HepG2 (cell line): ENCODE results near the gene BAIAP2L2. TPM values are rescaled to one million over a fixed set of nuclear protein-coding genes. Genes with fewer than 3 reads are reported as not detected.

Experiments
- MEIS2 ChIP-seq: sonication (generic); formaldehyde crosslinking; IDR thresholded peaks from 2 replicates; pipeline ENCODE4 v1.9.0; 2021; ENCODE audit warnings: mild to moderate bottlenecking, missing genetic modification reagents
- NCOA2 ChIP-seq: sonication (generic); formaldehyde crosslinking; IDR thresholded peaks from 2 replicates; pipeline ENCODE4 v1.8.0; 2022; ENCODE audit warnings: inconsistent platforms
- PAF1 ChIP-seq: IDR thresholded peaks from 2 replicates; pipeline ENCODE4 v1.6.1; 2016; ENCODE audit warnings: missing genetic modification reagents, missing compliant biosample characterization
- SAP130 ChIP-seq: IDR thresholded peaks from 2 replicates; pipeline ENCODE4 v1.6.1; 2016; ENCODE audit warnings: low read depth
- ZNF256 ChIP-seq: sonication (generic); formaldehyde crosslinking; conservative IDR thresholded peaks from 2 replicates; pipeline ENCODE4 v1.4.0; 2020; ENCODE audit warnings: missing genetic modification reagents
- ZNF563 ChIP-seq: sonication (generic); formaldehyde crosslinking; IDR thresholded peaks from 2 replicates; pipeline ENCODE4 v1.8.0; 2022; ENCODE audit warnings: mild to moderate bottlenecking, moderate library complexity, missing genetic modification reagents
- ZNF670 ChIP-seq: sonication (generic); formaldehyde crosslinking; IDR thresholded peaks from 2 replicates; pipeline ENCODE4 v1.8.0; 2022; ENCODE audit warnings: mild to moderate bottlenecking, missing genetic modification reagents, borderline replicate concordance
- ZNF674 ChIP-seq: sonication (generic); formaldehyde crosslinking; IDR thresholded peaks from 2 replicates; pipeline ENCODE4 v1.5.0; 2020; ENCODE audit warnings: low read depth, mild to moderate bottlenecking, missing genetic modification reagents
- ZNF749 ChIP-seq: sonication (generic); formaldehyde crosslinking; IDR thresholded peaks from 2 replicates; pipeline ENCODE4 v1.8.0; 2022; ENCODE audit warnings: mild to moderate bottlenecking, missing genetic modification reagents, moderate library complexity, borderline replicate concordance
- ZNF766 ChIP-seq: sonication (generic); formaldehyde crosslinking; IDR thresholded peaks from 2 replicates; pipeline ENCODE4 v1.5.0; 2020; ENCODE audit warnings: missing genetic modification reagents, borderline replicate concordance
- ZNF768 ChIP-seq: sonication (generic); formaldehyde crosslinking; IDR thresholded peaks from 2 replicates; pipeline ENCODE4 v1.4.0; 2020; ENCODE audit warnings: missing genetic modification reagents
- ZNF788 ChIP-seq: sonication (generic); formaldehyde crosslinking; IDR thresholded peaks from 2 replicates; pipeline ENCODE4 v1.5.0; 2020; ENCODE audit warnings: mild to moderate bottlenecking, missing genetic modification reagents, borderline replicate concordance
- ZSCAN20 ChIP-seq: sonication (generic); formaldehyde crosslinking; IDR thresholded peaks from 2 replicates; pipeline ENCODE4 v1.4.0; 2020; ENCODE audit warnings: missing genetic modification reagents, mild to moderate bottlenecking, borderline replicate concordance
- polyA plus RNA-seq, 8 experiments: library from polyadenylated mRNA; depleted of rRNA in 3 of 8; stranded (reverse) in 7 of 8; unstranded in 1 of 8; fragments of >200 nt; fragmentation: Illumina TruSeq in 4 of 8; extraction: Trizol in 4 of 8; gene quantifications; 2 replicates each; pipeline versions ENCODE4 v1.2.1 to v1.2.3, GENCODE V29; 2011 to 2016; ENCODE audit warnings: low read depth in 4 of 8, missing spikeins in 1 of 8, mixed read lengths in 1 of 8; ENCODE audit not compliant: insufficient read depth in 1 of 8
- total RNA-seq, 5 experiments: library from RNA; depleted of rRNA; stranded (reverse); fragments of >200 nt; fragmentation: Illumina TruSeq; extraction: Trizol; gene quantifications; 2 replicates each; pipeline ENCODE4 v1.2.3, GENCODE V29; 2016; ENCODE audit warnings: low read depth in 1 of 5
- TF ChIP-seq, protein P1 (sequence below): sonication (generic); formaldehyde crosslinking; IDR thresholded peaks from 2 replicates; pipeline ENCODE4 v1.8.0; 2022; ENCODE audit warnings: mild to moderate bottlenecking, missing genetic modification reagents, borderline replicate concordance
- TF ChIP-seq, protein P2 (sequence below): sonication (generic); formaldehyde crosslinking; conservative IDR thresholded peaks from 2 replicates; pipeline ENCODE4 v1.8.0; 2022; ENCODE audit warnings: mild to moderate bottlenecking, moderate library complexity, missing genetic modification reagents
- TF ChIP-seq, protein P3 (sequence below): sonication (generic); formaldehyde crosslinking; IDR thresholded peaks from 2 replicates; pipeline ENCODE4 v1.9.0; 2022; ENCODE audit warnings: missing genetic modification reagents, mild to moderate bottlenecking, borderline replicate concordance
- TF ChIP-seq, protein P4 (sequence below): sonication (generic); formaldehyde crosslinking; IDR thresholded peaks from 2 replicates; pipeline ENCODE4 v1.4.0; 2020; ENCODE audit warnings: mild to moderate bottlenecking, missing genetic modification reagents
- TF ChIP-seq, protein P5 (sequence below): sonication (generic); formaldehyde crosslinking; IDR thresholded peaks from 2 replicates; pipeline ENCODE4 v1.5.0; 2020; ENCODE audit warnings: missing genetic modification reagents

The BAIAP2L2 gene
- total and polyA plus RNA-seq, 2 of the 13 experiments (the other 11 are each of a cell fraction or from before 2014, with no cell fraction given) = 4.4 to 7.5 TPM

DNA sequence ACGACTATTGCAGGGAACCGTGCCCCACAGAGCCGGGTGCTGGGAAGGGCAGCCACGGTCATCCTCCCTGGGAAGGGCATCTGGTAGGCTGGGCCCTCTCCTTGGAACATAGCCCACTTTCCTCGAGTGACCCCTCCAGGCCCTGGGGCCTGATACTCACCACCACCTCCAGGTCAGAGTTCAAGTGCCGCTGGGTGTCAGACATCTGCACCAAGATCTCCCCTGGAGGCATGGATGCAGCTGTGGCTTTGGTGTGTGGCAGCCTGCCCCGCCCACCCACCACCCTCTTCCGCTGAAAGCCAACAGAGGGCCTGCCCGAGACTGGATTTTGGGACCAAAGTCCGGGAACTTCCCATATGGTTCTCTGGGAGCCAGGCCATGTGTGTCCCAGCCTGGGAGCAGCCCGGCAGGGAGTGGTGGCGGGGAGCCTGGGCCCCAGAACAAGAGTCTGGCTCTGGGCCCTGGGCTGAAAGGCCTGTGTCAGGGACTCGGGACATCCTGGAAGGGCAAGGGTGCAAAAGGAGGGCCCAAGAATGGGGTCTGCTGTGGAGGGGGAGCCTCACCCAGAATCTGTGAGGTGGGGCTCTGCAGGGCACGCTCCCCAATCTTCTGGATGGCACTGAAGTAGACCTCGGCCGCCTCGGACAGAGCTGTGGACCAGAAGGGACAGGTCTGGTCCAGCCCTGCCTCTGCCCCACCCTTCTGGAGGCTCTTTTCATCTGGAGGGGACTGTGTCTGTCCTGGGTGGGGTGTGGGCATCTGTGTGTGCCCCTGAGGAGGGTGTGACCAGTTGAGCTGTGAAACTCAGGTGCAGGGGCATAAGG is 2.6 kb downstream of the BAIAP2L2 start (continued):
- TF ChIP-seq, protein P1, sequence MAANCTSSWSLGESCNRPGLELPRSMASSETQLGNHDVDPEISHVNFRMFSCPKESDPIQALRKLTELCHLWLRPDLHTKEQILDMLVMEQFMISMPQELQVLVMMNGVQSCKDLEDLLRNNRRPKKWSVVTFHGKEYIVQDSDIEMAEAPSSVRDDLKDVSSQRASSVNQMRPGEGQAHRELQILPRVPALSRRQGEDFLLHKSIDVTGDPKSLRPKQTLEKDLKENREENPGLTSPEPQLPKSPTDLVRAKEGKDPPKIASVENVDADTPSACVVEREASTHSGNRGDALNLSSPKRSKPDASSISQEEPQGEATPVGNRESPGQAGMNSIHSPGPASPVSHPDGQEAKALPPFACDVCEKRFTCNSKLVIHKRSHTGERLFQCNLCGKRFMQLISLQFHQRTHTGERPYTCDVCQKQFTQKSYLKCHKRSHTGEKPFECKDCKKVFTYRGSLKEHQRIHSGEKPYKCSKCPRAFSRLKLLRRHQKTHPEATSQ = no peak
- TF ChIP-seq ZNF768 = no peak
- peak; percentile 72; the same call in 1 of the 2 replicates for TF ChIP-seq ZNF788
- TF ChIP-seq ZNF766 (CRISPR knock-in tag) = no peak
- TF ChIP-seq, protein P2, sequence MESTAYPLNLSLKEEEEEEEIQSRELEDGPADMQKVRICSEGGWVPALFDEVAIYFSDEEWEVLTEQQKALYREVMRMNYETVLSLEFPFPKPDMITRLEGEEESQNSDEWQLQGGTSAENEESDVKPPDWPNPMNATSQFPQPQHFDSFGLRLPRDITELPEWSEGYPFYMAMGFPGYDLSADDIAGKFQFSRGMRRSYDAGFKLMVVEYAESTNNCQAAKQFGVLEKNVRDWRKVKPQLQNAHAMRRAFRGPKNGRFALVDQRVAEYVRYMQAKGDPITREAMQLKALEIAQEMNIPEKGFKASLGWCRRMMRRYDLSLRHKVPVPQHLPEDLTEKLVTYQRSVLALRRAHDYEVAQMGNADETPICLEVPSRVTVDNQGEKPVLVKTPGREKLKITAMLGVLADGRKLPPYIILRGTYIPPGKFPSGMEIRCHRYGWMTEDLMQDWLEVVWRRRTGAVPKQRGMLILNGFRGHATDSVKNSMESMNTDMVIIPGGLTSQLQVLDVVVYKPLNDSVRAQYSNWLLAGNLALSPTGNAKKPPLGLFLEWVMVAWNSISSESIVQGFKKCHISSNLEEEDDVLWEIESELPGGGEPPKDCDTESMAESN = no peak; the same call in 1 of the 2 replicates
- TF ChIP-seq SAP130 = peak; percentile 92
- TF ChIP-seq MEIS2 (CRISPR knock-in tag) = no peak
- TF ChIP-seq PAF1 (CRISPR knock-in tag) = no peak
- TF ChIP-seq ZNF563 (CRISPR knock-in tag) = 0 out of 2 replicates have a peak, but pooled peaks have one; percentile 32
- TF ChIP-seq ZNF749 (CRISPR knock-in tag) = no peak
- TF ChIP-seq ZNF256 (CRISPR knock-in tag) = no peak
- no peak for TF ChIP-seq ZNF670 (CRISPR knock-in tag)
- peak; percentile 63 for TF ChIP-seq NCOA2 (CRISPR knock-in tag)
- TF ChIP-seq, protein P3, sequence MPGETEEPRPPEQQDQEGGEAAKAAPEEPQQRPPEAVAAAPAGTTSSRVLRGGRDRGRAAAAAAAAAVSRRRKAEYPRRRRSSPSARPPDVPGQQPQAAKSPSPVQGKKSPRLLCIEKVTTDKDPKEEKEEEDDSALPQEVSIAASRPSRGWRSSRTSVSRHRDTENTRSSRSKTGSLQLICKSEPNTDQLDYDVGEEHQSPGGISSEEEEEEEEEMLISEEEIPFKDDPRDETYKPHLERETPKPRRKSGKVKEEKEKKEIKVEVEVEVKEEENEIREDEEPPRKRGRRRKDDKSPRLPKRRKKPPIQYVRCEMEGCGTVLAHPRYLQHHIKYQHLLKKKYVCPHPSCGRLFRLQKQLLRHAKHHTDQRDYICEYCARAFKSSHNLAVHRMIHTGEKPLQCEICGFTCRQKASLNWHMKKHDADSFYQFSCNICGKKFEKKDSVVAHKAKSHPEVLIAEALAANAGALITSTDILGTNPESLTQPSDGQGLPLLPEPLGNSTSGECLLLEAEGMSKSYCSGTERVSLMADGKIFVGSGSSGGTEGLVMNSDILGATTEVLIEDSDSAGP (CRISPR knock-in tag) = peak; percentile 64; the same call in 1 of the 2 replicates
- TF ChIP-seq ZNF674 (CRISPR knock-in tag) = no peak
- TF ChIP-seq ZSCAN20 (CRISPR knock-in tag) = no peak
- TF ChIP-seq, protein P4, sequence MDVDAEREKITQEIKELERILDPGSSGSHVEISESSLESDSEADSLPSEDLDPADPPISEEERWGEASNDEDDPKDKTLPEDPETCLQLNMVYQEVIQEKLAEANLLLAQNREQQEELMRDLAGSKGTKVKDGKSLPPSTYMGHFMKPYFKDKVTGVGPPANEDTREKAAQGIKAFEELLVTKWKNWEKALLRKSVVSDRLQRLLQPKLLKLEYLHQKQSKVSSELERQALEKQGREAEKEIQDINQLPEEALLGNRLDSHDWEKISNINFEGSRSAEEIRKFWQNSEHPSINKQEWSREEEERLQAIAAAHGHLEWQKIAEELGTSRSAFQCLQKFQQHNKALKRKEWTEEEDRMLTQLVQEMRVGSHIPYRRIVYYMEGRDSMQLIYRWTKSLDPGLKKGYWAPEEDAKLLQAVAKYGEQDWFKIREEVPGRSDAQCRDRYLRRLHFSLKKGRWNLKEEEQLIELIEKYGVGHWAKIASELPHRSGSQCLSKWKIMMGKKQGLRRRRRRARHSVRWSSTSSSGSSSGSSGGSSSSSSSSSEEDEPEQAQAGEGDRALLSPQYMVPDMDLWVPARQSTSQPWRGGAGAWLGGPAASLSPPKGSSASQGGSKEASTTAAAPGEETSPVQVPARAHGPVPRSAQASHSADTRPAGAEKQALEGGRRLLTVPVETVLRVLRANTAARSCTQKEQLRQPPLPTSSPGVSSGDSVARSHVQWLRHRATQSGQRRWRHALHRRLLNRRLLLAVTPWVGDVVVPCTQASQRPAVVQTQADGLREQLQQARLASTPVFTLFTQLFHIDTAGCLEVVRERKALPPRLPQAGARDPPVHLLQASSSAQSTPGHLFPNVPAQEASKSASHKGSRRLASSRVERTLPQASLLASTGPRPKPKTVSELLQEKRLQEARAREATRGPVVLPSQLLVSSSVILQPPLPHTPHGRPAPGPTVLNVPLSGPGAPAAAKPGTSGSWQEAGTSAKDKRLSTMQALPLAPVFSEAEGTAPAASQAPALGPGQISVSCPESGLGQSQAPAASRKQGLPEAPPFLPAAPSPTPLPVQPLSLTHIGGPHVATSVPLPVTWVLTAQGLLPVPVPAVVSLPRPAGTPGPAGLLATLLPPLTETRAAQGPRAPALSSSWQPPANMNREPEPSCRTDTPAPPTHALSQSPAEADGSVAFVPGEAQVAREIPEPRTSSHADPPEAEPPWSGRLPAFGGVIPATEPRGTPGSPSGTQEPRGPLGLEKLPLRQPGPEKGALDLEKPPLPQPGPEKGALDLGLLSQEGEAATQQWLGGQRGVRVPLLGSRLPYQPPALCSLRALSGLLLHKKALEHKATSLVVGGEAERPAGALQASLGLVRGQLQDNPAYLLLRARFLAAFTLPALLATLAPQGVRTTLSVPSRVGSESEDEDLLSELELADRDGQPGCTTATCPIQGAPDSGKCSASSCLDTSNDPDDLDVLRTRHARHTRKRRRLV = no peak
- TF ChIP-seq, protein P5, sequence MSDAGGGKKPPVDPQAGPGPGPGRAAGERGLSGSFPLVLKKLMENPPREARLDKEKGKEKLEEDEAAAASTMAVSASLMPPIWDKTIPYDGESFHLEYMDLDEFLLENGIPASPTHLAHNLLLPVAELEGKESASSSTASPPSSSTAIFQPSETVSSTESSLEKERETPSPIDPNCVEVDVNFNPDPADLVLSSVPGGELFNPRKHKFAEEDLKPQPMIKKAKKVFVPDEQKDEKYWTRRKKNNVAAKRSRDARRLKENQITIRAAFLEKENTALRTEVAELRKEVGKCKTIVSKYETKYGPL (CRISPR knock-in tag) = no peak
